ENCODE data around the gene ZNF219.
A peak's percentile ranks its signal among the peaks of the same experiment; 100 is the strongest.

ZNF219 gene

DNA sequence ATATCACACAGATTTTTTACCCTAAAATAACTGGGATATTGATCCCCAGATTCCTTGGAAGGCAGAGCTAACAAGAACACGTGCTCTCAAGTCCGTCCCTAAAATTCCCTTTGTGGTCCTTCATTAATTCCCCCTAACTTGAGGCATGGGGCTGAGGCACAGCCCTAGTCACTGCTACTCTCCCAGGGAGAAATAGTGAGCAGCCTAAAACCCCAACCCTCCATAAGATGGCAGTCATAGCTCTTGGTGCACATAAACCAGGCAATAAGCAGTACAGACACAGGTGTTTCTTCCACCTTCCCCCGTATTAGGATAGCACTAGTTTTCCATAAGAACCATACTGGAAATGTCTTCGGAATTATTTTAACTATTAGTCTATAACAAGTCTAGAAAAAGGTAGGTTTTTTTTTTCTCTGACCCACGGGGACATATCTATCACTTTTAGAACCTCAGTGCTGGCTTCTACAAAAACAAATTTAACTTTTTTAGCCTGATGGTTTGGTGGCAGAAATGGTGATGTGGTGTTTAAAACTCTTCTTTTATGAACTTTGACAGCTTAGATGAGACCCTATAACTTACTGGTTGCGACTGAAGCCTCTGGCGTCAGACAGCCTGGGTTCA, 31.5 kb downstream of the ZNF219 start:
- peak; percentile 22 for DNase-seq

DNA sequence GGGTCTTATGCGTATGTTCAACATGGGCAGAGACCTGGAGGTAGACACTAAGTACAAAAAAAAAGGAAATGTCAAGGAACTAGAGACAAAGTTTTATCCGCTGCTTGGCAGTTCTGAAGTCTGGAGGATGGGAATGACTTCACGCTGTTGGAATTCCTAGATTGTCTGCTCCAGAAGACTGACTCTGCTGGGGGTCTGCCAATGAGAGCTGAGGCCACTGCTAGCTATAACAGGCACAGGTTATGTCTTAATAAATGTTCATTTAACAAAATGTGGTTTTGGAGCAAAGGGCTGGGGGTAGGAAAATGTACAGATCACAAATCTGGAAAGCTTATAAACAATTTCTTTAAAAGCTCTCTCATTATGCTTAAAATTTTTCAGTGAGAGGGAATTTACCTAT, 35.0 kb downstream of the ZNF219 start:
- DNase-seq, result no peak

DNA sequence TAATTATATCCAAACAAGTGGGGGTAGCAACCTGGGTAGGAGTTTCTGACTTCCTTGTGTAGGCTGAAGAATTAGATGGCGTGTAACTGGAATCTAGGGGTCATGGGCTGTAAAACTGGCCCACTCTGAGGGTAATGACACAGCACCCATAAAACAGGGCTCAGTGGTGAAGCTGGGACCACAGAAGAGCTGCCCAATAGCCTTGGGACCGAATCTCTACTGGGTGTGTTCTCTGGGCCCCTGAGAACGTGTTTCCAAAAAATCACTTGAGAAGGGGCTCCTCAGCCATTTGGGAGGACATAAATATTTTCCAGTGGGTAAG, 37.1 kb downstream of the ZNF219 start:
- DNase-seq, result no peak

DNA sequence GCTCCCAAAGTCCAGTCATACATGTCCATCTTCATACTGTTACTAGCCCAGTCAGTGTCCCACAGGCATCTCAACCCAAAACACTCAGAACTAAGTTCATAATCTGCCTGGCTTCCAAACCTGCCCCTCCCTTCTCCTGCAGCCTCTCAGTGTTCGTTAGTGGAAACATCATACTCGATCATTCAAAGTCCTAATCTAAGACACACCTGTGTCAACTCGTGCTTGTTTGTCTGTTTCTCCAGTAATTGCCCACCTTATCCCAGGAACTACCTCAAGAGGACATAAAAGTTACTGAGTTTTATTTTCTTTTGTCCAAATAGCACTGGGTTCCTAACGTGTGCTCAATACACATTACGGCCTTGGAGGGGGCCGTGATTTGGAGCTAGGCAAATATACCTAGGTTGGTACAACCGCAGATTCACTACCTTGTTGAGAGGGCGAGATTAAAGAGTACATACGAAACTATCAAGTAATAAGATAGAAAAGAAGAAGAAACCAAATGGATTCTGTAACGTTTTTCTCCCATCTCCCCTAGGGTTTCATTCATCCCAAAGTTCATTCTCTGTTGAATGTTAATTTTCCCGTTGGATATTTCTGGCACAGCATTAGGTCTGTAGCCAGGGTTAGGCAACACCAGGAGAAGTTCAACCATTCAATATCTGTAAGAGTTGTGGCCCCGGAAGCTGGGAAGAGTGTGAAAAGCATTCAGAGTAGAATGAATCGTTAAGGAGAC, 37.7 kb downstream of the ZNF219 start:
- DNase-seq, result no peak

DNA sequence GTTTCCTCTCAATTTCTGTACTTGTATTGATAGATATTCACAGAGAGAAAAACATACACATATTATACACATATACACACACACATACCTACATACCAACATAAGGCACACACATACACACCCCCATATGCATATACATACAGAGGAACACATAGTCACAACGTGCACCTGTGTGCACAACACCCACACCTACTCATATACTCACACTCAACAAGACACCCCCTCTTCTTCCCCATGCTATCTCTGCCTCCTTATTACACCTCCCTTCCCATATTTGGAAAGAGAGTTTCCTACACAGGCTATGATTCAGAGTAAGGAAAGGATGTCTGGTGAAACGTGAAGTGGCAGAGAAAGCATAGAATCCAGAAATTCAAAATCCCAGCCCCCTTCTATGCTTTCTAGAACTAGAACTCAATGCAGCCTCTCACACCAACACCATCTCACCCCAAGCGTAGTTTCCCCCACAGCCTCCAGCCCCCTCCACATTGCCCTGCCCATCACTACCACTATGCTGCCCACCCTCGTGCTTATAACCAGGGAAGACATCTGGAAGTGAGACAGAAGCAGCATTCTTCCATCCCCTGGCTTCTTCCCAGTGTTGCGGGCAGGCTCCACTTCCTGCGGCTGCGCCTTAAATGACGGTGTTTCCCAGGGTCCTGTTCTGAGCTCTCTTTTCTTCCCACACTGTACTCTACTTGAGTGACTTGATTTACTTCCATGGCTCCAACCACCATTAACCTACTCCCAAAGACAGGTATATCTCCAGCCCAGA, 38.4 kb downstream of the ZNF219 start:
- no peak for DNase-seq

DNA sequence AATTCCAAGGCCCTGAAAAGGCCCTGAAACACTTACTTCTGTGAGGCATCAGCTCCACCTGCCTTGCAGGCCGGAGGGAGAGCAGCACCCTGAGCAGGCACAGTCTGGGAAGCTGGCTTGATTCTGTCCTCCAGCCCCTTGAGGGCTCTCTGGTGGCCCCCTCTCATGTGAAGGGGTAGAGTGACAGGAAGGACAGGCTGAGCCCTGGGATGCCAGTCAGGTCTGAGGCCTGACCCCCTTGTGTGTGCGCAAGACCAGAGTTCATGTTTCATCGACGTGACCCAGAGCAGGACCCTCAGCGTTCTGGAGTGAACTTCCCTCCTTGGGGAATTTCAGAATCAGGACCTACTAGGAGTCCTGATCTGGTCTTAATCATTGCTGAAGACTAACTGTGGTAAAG, 39.6 kb downstream of the ZNF219 start:
- no peak for DNase-seq

DNA sequence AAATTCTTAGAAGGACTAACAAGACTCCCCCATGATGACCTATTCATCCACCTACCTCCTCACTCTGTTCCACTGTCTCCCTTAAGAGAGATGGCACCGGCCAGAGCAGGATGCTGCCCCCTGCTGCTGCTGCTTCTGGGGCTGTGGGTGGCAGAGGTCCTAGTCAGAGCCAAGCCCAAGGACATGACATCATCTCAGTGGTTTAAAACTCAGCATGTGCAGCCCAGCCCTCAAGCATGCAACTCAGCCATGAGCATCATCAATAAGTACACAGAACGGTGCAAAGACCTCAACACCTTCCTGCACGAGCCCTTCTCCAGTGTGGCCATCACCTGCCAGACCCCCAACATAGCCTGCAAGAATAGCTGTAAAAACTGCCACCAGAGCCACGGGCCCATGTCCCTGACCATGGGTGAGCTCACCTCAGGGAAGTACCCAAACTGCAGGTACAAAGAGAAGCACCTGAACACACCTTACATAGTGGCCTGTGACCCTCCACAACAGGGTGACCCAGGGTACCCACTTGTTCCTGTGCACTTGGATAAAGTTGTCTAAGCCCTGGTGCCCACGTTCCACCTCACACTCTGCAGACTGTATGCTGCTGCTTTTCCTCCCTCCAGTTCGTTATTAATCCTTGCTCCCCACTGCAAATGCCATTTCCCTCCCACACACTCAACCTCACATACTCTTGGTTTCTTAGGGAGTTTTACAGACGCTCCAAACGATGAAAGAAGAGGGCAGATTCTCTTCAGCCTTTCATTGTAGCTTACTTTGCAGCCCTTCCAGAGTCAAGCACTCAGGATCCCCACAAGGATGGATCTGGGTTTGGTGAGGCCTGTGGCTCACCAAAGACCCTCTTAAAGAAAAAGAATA, 40.4 kb downstream of the ZNF219 start, which contains the start of gene RNASE8:
Gene RNASE8 (plus strand): TSS at position 20 of the 873 bp plus-strand sequence. CDS start 71 bp downstream, at position 91.
- DNase-seq, result no peak

DNA sequence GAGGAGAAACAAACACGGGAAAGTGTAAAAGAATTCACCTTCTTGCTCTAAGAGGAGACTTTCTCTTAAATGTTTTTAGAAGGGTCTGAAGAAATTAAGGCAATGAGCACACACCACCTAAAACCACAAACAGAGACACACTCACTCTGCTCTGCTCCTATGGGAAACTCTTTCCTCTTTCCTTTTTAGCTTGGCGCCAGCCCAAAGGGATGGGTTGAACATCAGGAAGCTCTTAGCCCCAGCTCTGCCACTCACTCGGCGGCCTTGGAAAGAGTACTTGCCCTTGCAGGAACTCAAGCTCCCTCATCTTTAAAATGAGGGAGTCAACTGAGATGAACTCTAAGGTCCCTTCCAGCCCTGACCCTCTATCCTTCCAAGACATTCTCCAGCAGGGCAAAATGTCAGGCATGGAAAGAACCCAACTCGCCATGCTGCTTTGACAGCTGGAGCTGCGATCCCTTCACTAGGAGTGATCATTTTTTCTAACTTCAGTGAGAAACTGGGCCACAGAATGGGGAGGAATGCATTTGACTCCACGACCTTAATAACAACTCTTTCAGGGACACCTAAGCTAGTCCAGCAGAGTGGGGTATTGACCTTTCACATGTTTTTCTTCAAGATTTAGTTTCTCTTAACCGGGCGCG, 41.8 kb downstream of the ZNF219 start:
- DNase-seq, result no peak

DNA sequence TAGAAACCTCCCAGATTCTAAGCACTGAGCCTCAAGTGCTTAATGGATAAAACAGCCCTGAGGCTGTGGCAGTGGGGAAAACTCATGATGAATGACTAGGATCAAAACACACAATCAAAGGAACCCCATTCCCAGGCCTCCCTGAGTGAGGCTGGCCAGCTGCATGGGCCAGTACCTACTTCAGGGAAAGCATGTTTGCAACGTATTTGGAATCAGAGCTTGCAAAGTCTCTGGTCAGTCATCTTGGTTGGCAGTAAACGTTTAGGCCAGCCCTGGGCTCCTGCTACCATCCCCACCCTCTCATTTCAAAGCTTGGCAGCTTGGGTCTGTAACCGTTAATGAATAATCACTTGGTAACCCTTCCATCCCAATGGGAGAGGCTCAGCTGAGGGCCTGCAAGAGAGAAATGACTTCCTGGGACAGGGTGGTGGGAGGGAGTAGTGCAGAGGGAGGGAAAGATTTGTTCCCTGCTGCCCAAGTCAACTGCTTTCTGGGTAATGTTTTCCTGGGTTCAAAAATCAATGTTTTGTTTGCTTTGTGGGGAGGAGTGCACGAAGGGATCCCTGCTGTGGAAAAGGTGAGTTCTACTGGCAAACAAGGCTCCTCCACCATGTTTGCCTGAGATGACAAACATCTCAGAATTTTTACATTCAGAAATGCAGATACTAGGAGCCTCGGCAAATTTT, 42.9 kb downstream of the ZNF219 start:
- DNase-seq, result no peak

DNA sequence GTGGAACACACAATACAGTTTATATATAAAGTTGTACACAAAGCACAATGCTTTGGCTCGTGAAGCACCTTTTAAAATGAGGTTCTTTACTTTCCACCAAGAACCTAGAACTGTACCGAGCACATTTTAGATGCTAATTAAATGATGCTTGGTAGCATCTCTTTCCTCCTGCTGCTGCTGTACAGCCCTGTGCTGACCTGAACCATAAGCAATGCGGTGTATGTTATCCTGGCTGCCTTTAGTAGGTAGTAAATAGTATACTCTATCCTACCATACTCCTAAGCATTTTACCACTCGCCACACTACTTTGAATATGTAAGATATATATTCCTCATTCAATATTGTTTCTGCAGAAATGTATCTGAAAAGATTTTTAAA, 43.7 kb downstream of the ZNF219 start:
- no peak for DNase-seq

DNA sequence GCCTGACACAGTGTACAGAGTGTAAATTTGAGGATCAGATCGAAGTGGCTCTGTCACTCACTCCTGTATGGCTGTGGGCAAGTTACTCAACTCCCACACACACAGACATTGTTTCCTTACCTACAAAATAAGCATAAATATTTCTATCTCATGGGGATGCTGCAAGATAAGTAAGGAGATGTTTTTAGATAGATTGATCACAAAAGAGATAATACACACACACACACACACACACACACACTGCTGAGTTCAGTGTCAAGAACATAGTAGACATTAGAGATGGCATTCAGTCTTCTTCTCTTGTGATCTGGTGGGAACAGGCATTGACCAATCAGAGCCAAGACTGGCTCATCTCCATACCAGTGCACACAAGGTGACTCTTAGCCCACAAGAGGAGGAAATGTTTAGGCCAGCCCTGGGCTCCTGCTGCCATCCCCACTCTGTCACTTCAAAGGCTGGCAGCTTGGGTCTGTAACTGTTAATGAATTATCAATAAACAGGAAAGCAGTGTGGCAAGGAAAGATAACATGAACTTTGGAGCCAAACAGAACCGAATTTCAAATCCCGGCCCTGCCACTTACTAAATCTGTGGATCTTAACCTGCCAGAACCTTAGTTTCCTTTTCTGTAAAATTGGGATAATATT, 44.2 kb downstream of the ZNF219 start:
- no peak for DNase-seq

DNA sequence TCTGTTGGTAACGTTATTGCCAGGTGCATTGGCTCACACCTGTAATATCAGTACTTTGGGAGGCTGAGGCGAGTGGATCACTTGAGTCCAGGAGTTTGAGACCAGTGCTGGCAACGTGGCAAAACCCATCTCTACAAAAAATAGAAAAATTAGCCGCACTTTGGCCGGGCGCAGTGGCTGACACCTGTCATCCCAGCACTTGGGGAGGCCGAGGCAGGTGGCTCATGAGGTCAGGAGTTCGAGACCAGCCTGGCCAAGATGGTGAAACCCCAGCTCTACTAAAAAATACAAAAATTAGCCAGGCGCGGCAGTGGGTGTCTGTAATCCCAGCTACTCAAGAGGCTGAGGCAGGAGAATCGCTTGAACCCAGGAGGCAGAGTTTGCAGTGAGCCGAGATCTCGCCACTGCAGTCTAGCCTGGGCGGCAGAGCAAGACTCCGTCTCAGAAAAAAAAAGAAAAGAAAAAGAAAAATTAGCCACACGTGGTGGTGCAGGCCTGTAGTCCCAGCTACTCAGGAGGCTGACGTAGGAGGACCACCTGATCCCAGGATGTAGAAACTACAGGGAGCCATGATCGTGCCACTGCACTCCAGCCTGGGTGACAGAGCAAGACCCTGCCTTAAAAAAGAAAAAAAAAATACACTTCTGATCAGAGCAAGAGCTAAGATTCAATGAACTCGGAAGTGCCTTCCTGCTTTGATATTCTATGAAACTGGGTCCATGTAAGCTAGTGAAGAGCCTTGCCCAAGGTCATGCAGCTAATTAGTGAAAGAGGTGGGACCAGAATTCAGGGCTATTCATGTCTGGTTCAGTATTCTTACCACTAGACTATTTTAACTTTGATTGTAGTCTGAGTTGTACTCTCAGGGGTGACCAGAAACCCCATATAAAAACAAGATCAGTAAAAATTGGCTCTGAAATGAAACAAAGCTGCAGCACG, 45.0 kb downstream of the ZNF219 start:
- DNase-seq, result no peak

DNA sequence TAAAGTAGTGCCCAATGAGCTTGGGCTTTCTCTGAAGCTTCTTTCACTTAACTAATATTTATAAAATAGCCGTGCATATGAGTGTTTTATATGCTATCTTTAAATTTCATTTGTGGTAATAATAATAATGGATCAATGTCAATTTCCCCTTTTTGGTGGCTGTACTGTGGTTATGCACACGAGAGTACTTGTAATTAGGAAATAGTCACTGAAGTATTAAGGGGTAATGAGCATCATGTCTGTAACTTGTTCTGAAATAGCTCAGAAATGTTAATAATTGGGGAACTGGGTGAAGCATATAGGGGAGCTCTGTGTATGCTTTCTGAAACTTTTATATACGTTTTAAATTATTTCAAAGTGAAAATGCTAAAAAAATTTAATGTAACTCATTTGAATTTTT, 47.9 kb downstream of the ZNF219 start:
- no peak for DNase-seq

DNA sequence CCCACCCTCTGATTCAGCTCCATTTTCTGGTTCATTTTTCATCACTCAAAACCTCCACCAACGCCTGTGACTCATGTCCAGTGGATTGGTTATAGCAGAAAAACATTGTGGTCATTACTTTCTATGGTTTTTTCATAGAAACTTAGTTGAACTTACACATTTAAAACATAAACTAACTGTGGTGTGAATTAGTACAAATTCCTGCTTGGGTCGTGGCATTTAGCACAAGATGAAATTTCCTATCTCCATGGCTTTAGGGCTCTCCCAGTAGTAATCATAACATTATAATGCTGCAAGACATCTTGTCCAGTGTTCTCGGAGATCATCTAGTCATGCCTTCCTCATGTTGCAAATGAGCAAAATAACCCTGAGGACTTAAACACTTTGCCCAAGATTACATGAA, 49.2 kb downstream of the ZNF219 start:
- DNase-seq, result no peak

DNA sequence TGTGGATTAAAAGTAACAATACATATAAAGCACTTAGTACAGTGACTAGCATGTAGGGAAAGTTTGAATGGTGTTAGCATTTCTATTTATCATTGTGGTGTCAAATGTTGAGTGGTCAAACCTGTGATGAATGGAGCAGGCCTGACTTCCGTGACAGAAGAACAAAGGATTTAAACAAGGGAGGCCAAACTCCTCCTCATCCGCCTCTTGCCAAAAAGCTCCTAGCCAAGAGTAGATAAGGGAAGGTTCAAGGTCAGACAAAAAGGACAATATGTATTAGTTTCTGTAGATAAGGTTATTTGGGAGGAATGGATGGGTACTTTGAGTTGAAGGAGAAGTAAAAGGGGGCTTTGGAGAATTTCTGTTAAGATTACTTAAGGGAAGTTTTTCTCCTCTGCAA, 49.8 kb downstream of the ZNF219 start:
- no peak for DNase-seq

DNA sequence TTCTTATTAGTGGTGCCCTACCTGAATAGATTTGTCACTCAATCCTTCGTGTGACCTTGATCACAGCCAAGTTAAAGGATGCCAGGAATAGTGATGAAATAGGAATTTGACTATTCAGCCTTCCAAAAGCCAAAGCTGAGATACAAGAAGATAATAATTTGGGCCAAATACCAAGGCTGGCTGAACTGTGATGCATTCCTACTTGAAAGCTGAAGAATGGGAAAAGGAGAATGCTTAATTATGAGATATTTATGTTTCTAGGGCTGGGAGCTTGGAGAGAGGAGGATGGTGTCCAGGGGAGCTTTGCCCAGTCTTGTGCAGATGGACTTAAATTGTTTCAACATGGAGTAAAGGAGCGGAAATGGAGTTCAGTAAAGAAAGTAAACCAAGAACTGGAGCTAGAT, 51.1 kb downstream of the ZNF219 start:
- DNase-seq, result no peak

DNA sequence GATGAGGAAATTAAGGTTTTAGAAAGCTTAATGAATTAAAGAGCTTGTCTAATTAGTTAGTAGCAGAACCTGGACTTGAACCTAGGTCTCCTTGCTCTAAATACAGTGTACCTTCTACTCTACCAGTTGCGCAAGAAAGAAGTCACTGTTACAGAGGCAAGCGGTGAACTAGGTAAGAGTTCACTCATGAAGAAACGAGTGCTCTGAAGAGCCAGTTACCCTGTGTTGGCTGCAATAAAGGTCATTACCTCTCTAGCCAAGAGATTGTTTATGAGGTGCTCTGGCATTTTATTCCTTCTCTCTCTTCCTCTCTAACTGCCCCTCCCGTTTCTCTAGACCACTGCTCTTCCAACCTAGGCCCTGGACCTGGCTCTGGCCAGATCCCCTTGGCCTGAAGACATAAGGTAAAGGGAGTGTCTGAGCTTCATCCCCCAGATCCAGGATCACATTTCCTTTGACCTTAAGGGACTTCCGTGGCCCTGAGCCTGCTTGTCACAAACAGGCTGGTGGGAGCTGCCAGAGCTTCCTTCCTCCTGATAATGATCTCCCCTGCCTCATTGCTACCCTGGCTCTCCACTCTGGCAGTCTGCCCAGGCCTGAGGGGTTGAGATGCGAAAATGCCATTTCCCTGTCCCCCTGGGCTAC, 54.4 kb downstream of the ZNF219 start:
- peak; percentile 40 for DNase-seq

DNA sequence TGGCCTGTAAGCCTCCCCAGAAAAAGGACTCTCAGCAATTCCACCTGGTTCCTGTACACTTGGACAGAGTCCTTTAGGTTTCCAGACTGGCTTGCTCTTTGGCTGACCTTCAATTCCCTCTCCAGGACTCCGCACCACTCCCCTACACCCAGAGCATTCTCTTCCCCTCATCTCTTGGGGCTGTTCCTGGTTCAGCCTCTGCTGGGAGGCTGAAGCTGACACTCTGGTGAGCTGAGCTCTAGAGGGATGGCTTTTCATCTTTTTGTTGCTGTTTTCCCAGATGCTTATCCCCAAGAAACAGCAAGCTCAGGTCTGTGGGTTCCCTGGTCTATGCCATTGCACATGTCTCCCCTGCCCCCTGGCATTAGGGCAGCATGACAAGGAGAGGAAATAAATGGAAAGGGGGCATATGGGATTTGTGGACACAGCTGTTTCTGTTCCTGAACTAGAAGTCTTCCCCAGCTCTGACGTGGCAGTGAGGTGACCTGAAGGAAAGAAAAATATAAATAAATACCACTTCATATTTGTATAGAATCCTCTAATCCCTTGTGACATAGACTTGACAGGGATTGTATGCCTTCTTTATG, 55.0 kb downstream of the ZNF219 start:
- peak; percentile 27 for DNase-seq

DNA sequence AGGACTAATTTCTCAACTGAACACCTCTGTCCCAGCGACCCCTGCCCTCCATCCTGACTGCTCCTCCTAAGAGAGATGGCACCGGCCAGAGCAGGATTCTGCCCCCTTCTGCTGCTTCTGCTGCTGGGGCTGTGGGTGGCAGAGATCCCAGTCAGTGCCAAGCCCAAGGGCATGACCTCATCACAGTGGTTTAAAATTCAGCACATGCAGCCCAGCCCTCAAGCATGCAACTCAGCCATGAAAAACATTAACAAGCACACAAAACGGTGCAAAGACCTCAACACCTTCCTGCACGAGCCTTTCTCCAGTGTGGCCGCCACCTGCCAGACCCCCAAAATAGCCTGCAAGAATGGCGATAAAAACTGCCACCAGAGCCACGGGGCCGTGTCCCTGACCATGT, 55.5 kb downstream of the ZNF219 start:
- no peak for DNase-seq

Data from SHP77 treated with DMSO at 0.1 percent for 48 hours (cell line).